K562 (cell line): ENCODE measurements around the gene B3GAT3. TPM values are rescaled to one million over a fixed set of nuclear protein-coding genes. Genes with fewer than 3 reads are reported as not detected.

Experiments
- ATAC-seq: fragments of 200-7000 bp; cut with Tn5 transposase; 3 replicates; pipeline ENCODE4 v1.9.1; 2020; ENCODE audit warnings: moderate library complexity
- BruUV-seq: library from RNA; stranded (reverse); fragments of 400-500 nt; replicated peaks from 2 replicates; lab custom pipeline; 2021; lab: Mats Ljungman, UMichigan
- CTCF ChIA-PET: fragments of 300-600 bp; formaldehyde crosslinking; extraction: SDS; loops from one replicate; lab custom pipeline; 2021; ENCODE audit warnings: low intra/inter-chr PET ratio; lab: Yijun Ruan, JAX
- POLR2A ChIA-PET: fragments of 300-600, 350-650 bp; sonication (Branson Sonifier 250); formaldehyde crosslinking; extraction: SDS; loops from one replicate; lab custom pipeline; 2021; ENCODE audit warnings: antibody characterized with exemption, inconsistent platforms; lab: Yijun Ruan, JAX
- DNase-seq, 4 experiments: peaks; one replicate each; pipeline versions ENCODE4 v3.0.0 to v3.0.0-alpha.2; 2011 to 2018; ENCODE audit warnings: low spot score in 3 of 4, mixed read lengths in 3 of 4; ENCODE audit errors: extremely low read depth in 1 of 4
- FAIRE-seq: peaks from 2 replicates; lab custom pipeline; 2011; peaks lifted over from hg19 to GRCh38; lab: Jason Lieb, UNC
- H2AFZ ChIP-seq: 2 replicates; pipeline ENCODE4 v1.6.0; 2011; ENCODE audit warnings: low read depth, low read length, control low read depth, inconsistent platforms
- H3K27ac ChIP-seq: fragments of 200-600 bp; 3 replicates; pipeline ENCODE4 v1.8.0; 2011; ENCODE audit warnings: low read depth, mild to moderate bottlenecking, control low read depth, inconsistent platforms, low read length, moderate library complexity, mixed read lengths; ENCODE audit errors: extremely low read depth
- H3K27me3 ChIP-seq, 2 experiments: fragments of 300-600 bp in 1 of 2; 2 replicates in 1 of 2; 3 replicates in 1 of 2; pipeline versions ENCODE4 v1.6.0 to v1.8.0; 2011; ENCODE audit warnings: inconsistent platforms in 2 of 2, low read length in 2 of 2, mild to moderate bottlenecking in 1 of 2, mixed read lengths in 1 of 2, moderate library complexity in 1 of 2; ENCODE audit not compliant: control insufficient read depth in 2 of 2, insufficient read depth in 2 of 2
- H3K36me3 ChIP-seq: fragments of 300-600 bp; 3 replicates; pipeline ENCODE4 v1.8.0; 2011; ENCODE audit warnings: mild to moderate bottlenecking, low read length, inconsistent platforms; ENCODE audit not compliant: control insufficient read depth, insufficient read depth
- H3K4me1 ChIP-seq, 2 experiments: fragments of 200-600 bp in 1 of 2; replicated peaks in 1 of 2; 2 replicates in 1 of 2; 3 replicates in 1 of 2; pipeline versions ENCODE4 v1.5.1 to v1.8.0; 2011; ENCODE audit warnings: inconsistent platforms in 2 of 2, low read length in 2 of 2, mild to moderate bottlenecking in 1 of 2, mixed read lengths in 1 of 2, moderate library complexity in 1 of 2; ENCODE audit not compliant: control insufficient read depth in 2 of 2, insufficient read depth in 2 of 2
- H3K4me2 ChIP-seq: 2 replicates; pipeline ENCODE4 v1.6.1; 2011; ENCODE audit warnings: low read length, control low read depth, inconsistent platforms, mixed read lengths; ENCODE audit not compliant: insufficient read depth
- H3K4me3 ChIP-seq: fragments of 200-600 bp; sonication (generic), shearing (Covaris generic); 2 replicates; pipeline ENCODE4 v1.5.1; 2016; ENCODE audit warnings: control low read depth, inconsistent platforms
- H3K79me2 ChIP-seq: fragments of 200-600 bp; 3 replicates; pipeline ENCODE4 v1.8.0; 2011; ENCODE audit warnings: low read length, inconsistent platforms; ENCODE audit not compliant: control insufficient read depth, insufficient read depth
- H3K9ac ChIP-seq, 2 experiments: 2 replicates each; pipeline versions ENCODE4 v1.6.0 to v1.6.1; 2011; ENCODE audit warnings: low read depth in 2 of 2, low read length in 2 of 2, control low read depth in 1 of 2, inconsistent platforms in 1 of 2, mild to moderate bottlenecking in 1 of 2, mixed read lengths in 1 of 2; ENCODE audit not compliant: insufficient read depth in 1 of 2
- H3K9me1 ChIP-seq: one replicate; pipeline ENCODE4 v1.6.0; 2011; ENCODE audit warnings: inconsistent platforms, mild to moderate bottlenecking, low read length, moderate library complexity; ENCODE audit not compliant: control insufficient read depth, insufficient read depth
- H3K9me3 ChIP-seq: replicated peaks from 2 replicates; pipeline ENCODE4 v1.5.1; 2011; ENCODE audit warnings: low read depth, low read length, inconsistent platforms; ENCODE audit not compliant: control insufficient read depth, insufficient read depth
- H4K20me1 ChIP-seq: replicated peaks from 2 replicates; pipeline ENCODE4 v1.6.1; 2011; ENCODE audit warnings: low read length, inconsistent platforms, mixed read lengths; ENCODE audit not compliant: control insufficient read depth, insufficient read depth
- DMBX1 ChIP-seq: fragments of 250-450 bp; sonication (Bioruptor Pico); IDR thresholded peaks from 2 replicates; pipeline ENCODE4 v1.8.0; 2022; ENCODE audit warnings: inconsistent platforms, mild to moderate bottlenecking, moderate library complexity, borderline replicate concordance
- E2F8 ChIP-seq: fragments of 450-650 bp; IDR thresholded peaks from 2 replicates; pipeline ENCODE4 v1.7.1; 2018; ENCODE audit warnings: mild to moderate bottlenecking, low read depth; ENCODE audit not compliant: partially characterized antibody
- FOXM1 ChIP-seq, 2 experiments: fragments of 450-650 bp in 1 of 2; sonication (generic) in 1 of 2; formaldehyde crosslinking in 1 of 2; IDR thresholded peaks; 2 replicates each; pipeline versions ENCODE4 v1.6.1 to v1.9.0; 2017 to 2022; ENCODE audit warnings: low read depth in 2 of 2, mild to moderate bottlenecking in 2 of 2, missing genetic modification reagents in 1 of 2, moderate library complexity in 1 of 2
- GABPB2 ChIP-seq: fragments of 250-450 bp; sonication (Bioruptor Pico); conservative IDR thresholded peaks from 2 replicates; pipeline ENCODE4 v1.5.1; 2021; ENCODE audit warnings: mild to moderate bottlenecking
- MAFK ChIP-seq: IDR thresholded peaks from 2 replicates; pipeline ENCODE4 v1.6.1; 2011; ENCODE audit warnings: low read length, improper control_type of control experiment
- TAF7 ChIP-seq: fragments of 450-650 bp; IDR thresholded peaks from 2 replicates; pipeline ENCODE4 v1.6.1; 2016; ENCODE audit warnings: missing genetic modification characterization, missing compliant biosample characterization
- XRCC4 ChIP-seq: IDR thresholded peaks from one replicate; pipeline ENCODE4 v1.6.1; 2011; ENCODE audit not compliant: insufficient read depth, insufficient read length; ENCODE audit errors: extremely low read depth
- ZNF644 ChIP-seq: fragments of 200-800 bp; sonication (Bioruptor generic); IDR thresholded peaks from 2 replicates; pipeline ENCODE4 v1.6.1; 2016; ENCODE audit warnings: low read depth, missing genetic modification characterization, missing compliant biosample characterization
- ZNF655 ChIP-seq: fragments of 250-450 bp; sonication (Bioruptor Pico); IDR thresholded peaks from 2 replicates; pipeline ENCODE4 v1.5.0; 2021
- WGBS: fragments of 100-300 bp; shearing (Covaris generic); methylation state at CpG from one replicate; pipeline ENCODE4 v1.1.6; 2016; ENCODE audit warnings: low coverage, mixed read lengths; ENCODE audit not compliant: insufficient coverage; ENCODE audit errors: missing lambda C conversion rate; 5-methylcytosine and 5-hydroxymethylcytosine counted together
- in situ Hi-C: fragments of 300-500 bp; cut with MboI; formaldehyde crosslinking; loops from 4 replicates; pipeline ENCODE4 v1.15.0; 2018; ENCODE audit warnings: inconsistent platforms, mixed read lengths
- intact Hi-C: fragments of 100-400 bp; cut with micrococcal nuclease; formaldehyde crosslinking; loops from 2 replicates; pipeline ENCODE4 v1.14.2; 2022
- polyA plus RNA-seq, 8 experiments: library from polyadenylated mRNA; depleted of rRNA in 4 of 8; stranded (reverse) in 5 of 8; unstranded in 3 of 8; fragments of >200 nt; fragmentation: Nextera tagmentation in 2 of 8; fragmentation: Illumina TruSeq in 1 of 8; extraction: Ambion mirVana in 2 of 8; extraction: Trizol in 1 of 8; gene quantifications; 2 replicates each; pipeline versions ENCODE4 v1.2.1 to v1.2.3, GENCODE V29; 2011 to 2014; ENCODE audit warnings: inconsistent platforms in 1 of 8, missing spikeins in 1 of 8
- total RNA-seq, 7 experiments: library from RNA; depleted of rRNA in 6 of 7; stranded (reverse); fragments of >200 nt in 6 of 7; fragmentation: Illumina TruSeq in 2 of 7; extraction: Trizol in 2 of 7; gene quantifications; 2 replicates each; pipeline versions ENCODE4 v1.2.1 to v1.2.3, GENCODE V29; 2011 to 2021; ENCODE audit warnings: low replicate concordance in 1 of 7

The B3GAT3 gene
- total and polyA plus RNA-seq, 9 of the 15 experiments (the other 6 are each of a cell fraction or from before 2014, with no cell fraction given) = 0.30 to 64.0 (median 21.4) TPM

- no peak for ATAC-seq
- Histone ChIP-seq H3K9me1 (no peaks in the 10 kb centered on the region), H3K4me3 (no peak overlapping the region)
- TF ChIP-seq E2F8 (no peak), ZNF644 (tag) (no peak), FOXM1 (IDR thresholded peaks at IDR 0.05; ENCODE audit: low read depth) (no peak), FOXM1 (CRISPR knock-in tag; IDR thresholded peaks at IDR 0.05; ENCODE audit: low read depth) (no peak), GABPB2 (CRISPR knock-in tag) (no peak), DMBX1 (CRISPR knock-in tag) (no peak), ZNF655 (CRISPR knock-in tag) (no peak), MAFK (no peak), XRCC4 (no peak), TAF7 (no peak)
- TF ChIP-seq, all 486 proteins: peak for 0
- H3K4me1 ChIP-seq = peaks cover 12 to 31% of the 10 kb centered on the region in 2 experiments
- CTCF ChIA-PET = no interaction called here
- in situ Hi-C loops (no loop called here), intact Hi-C loops (no loop called here)
- POLR2A ChIA-PET = interaction anchor here (0.7 to 4.5 kb wide), 6 partner anchors 8 to 71 kb away, joined by 3 to 83 read pairs (median 6); partner anchors contain the start of genes B3GAT3, C11orf98, CSKMT and EEF1G
- no TSS peak for BruUV-seq
- H3K4me2 ChIP-seq = no peak overlapping the region; the same call in 1 of the 2 replicates
- no peaks in the 10 kb centered on the region for H3K9me3 ChIP-seq
- FAIRE-seq = no peak
- H3K27ac ChIP-seq = no peak overlapping the region; the same call in 2 of the 3 replicates
- WGBS = 95% methylated on average over 8 of the region's 8 CpGs
- H3K27me3 ChIP-seq = no peaks in the 10 kb centered on the region
- no peak overlapping the region for H2AFZ ChIP-seq
- H3K9ac ChIP-seq = no peak overlapping the region
- H4K20me1 ChIP-seq = peaks cover 20% of the 10 kb centered on the region
- peaks cover 65% of the 10 kb centered on the region for H3K36me3 ChIP-seq
- H3K79me2 ChIP-seq = peaks cover 71% of the 10 kb centered on the region
- no peak for DNase-seq
Measured at GRCh38 chr11:62644220-62644619, 22.4 kb upstream of the B3GAT3 start.
